Left ventricle myocardium inferior (tissue), 1 donor: ENCODE results near the gene CCDC85A. TPM values are rescaled to one million over a fixed set of nuclear protein-coding genes. Genes with fewer than 3 reads are reported as not detected.

ENCODE experiments used
- DNase-seq: peaks from one replicate; pipeline ENCODE4 v3.0.0-alpha.2; 2020
- H3K27ac ChIP-seq: fragments of 200-600 bp; replicated peaks from 2 replicates; pipeline ENCODE4 v1.8.0; 2021
- H3K27me3 ChIP-seq: fragments of 200-600 bp; 2 replicates; pipeline ENCODE4 v1.8.0; 2021; ENCODE audit warnings: low read depth
- H3K36me3 ChIP-seq: fragments of 200-600 bp; 2 replicates; pipeline ENCODE4 v1.8.0; 2021
- H3K4me1 ChIP-seq: fragments of 200-600 bp; 2 replicates; pipeline ENCODE4 v1.8.0; 2021
- H3K4me3 ChIP-seq: fragments of 200-600 bp; 2 replicates; pipeline ENCODE4 v1.8.0; 2021; ENCODE audit warnings: mild to moderate bottlenecking, moderate library complexity
- H3K9me3 ChIP-seq: fragments of 200-600 bp; replicated peaks from 2 replicates; pipeline ENCODE4 v1.8.0; 2021
- intact Hi-C: fragments of 100-400 bp; cut with micrococcal nuclease; formaldehyde crosslinking; loops from one replicate; pipeline ENCODE4 v1.11.0; 2022
- total RNA-seq: library from RNA; stranded (reverse); fragmentation: NEBNext Ultra II Directional; extraction: Animal tissue kit (Norgen Biotek cat#: 25700); gene quantifications from one replicate; pipeline ENCODE4 v1.2.1, GENCODE V29; 2021
- TF ChIP-seq, protein P1 (sequence below): fragments of 200-600 bp; IDR thresholded peaks from 2 replicates; pipeline ENCODE4 v1.8.0; 2021; ENCODE audit warnings: antibody characterized with exemption, mild to moderate bottlenecking, borderline replicate concordance
- donor health status: DM: no; HTN: yes; CAD: no; lungs with severe emphysema.

Gene CCDC85A
- total RNA-seq, 1 donor from 2014 or later: 4.4 TPM

DNA sequence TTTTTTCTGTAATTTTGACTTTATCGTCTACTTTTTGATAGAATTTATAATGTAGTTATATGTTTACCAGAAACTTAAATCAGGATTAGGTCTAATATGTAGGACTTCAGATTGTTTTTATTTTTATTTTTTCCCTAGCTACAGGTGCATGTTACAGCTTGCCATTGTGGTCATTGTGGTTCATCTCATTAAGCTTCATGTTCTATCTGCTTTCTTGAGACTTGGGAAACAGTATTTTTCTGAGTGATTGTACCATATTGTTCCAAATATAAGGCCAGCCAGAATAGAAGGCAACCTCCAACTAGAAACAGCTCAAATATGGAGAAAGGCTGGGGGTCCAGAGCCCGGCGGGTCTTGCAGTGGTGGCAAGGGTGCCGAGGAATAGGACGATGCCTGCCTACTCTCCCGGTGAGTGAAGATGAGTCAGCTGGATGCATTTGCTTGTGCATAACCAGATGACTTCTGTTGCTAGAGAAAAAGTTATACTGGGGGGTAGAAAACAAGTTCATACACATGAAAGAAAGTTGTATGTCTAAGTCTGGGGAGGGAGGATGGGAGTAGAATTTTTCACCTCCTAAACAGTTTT, 188.4 kb downstream of the CCDC85A start:
- no peak overlapping the region for H3K4me3 ChIP-seq
- DNase-seq: no peak
- intact Hi-C loops: no loop called here
- H3K9me3 ChIP-seq: no peaks in the 10 kb centered on the region
- no peak overlapping the region for H3K27ac ChIP-seq
- H3K27me3 ChIP-seq: no peaks in the 10 kb centered on the region
- H3K4me1 ChIP-seq: no peaks in the 10 kb centered on the region
- no peaks in the 10 kb centered on the region for H3K36me3 ChIP-seq
- TF ChIP-seq, protein P1, sequence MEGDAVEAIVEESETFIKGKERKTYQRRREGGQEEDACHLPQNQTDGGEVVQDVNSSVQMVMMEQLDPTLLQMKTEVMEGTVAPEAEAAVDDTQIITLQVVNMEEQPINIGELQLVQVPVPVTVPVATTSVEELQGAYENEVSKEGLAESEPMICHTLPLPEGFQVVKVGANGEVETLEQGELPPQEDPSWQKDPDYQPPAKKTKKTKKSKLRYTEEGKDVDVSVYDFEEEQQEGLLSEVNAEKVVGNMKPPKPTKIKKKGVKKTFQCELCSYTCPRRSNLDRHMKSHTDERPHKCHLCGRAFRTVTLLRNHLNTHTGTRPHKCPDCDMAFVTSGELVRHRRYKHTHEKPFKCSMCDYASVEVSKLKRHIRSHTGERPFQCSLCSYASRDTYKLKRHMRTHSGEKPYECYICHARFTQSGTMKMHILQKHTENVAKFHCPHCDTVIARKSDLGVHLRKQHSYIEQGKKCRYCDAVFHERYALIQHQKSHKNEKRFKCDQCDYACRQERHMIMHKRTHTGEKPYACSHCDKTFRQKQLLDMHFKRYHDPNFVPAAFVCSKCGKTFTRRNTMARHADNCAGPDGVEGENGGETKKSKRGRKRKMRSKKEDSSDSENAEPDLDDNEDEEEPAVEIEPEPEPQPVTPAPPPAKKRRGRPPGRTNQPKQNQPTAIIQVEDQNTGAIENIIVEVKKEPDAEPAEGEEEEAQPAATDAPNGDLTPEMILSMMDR: no peak

DNA sequence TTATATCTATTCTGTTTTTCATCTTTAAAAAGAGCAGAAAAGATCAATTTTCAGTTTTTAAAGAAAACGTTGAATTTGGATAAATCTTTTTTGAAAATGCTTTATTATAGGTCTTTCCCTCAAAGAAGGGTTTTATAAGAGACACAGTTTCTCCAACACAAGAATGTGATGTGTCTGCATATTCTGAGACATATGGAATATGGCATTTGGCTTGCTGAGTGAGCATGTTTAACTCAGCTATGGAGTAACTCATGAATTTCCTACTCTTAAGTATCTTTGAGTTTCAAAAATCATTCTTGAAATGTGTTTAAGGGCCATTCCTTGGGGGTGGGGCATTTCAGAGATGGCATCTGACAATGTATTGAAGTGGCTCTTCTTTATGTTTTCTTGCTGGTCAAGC, 191.5 kb downstream of the CCDC85A start:
- H3K27me3 ChIP-seq: no peaks in the 10 kb centered on the region
- intact Hi-C loops: no loop called here
- TF ChIP-seq, protein P1: no peak

DNA sequence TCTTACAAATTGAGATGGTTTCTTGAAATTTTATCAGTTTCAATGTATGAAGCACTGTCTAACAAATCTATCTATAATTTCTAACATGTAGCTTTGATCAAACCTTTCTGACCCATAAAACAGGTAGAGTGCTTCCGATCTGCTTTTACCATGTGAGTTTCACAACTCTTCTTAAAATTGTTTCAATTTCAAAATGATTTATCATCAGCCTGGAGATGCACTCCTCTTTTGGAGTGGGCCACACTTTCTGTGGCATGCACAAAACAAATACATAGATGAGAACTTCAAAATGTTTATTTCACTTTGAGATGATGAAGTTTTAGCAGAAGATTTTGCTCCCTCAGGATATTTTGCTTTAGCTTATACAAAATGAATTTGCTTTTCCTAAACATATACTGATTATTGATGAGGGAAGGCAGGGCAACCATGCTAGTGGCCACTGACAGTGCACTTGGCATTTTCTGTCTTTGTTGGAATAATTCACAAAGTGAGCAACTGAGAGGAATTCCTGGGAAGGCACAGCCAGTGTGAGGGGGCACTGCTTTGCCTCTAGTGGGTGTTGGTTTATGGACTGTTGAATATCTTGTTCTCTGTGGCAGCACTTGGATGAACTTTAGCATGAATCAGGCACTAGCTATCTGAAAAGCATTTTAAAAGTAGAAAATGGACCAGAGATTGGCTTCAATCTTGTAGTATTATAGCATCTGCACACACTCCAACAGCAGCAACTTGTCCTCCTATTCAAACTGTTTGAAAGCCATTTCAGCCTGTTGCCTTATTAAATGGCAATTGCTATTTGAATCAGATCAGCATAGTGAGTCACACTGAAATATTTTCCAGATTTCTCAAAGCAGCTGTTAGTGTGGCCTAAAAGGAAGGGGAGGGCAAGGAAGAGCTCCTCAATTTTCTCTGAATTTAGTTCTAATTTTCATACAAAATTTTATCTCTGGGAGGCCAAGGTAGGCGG, 193.2 kb downstream of the CCDC85A start:
- Histone ChIP-seq H3K4me3 (no peak overlapping the region), H3K4me1 (no peaks in the 10 kb centered on the region), H3K36me3 (no peaks in the 10 kb centered on the region), H3K9me3 (no peaks in the 10 kb centered on the region), H3K27me3 (no peaks in the 10 kb centered on the region), H3K27ac (no peak overlapping the region)
- TF ChIP-seq, protein P1: no peak
- no peak for DNase-seq
- intact Hi-C loops: no loop called here

More for the DNA sequence above, 191.5 kb downstream of the CCDC85A start:
- Histone ChIP-seq H3K4me1 (no peaks in the 10 kb centered on the region), H3K9me3 (no peaks in the 10 kb centered on the region), H3K4me3 (no peak overlapping the region), H3K27ac (no peak overlapping the region), H3K36me3 (no peaks in the 10 kb centered on the region)
- DNase-seq: no peak

DNA sequence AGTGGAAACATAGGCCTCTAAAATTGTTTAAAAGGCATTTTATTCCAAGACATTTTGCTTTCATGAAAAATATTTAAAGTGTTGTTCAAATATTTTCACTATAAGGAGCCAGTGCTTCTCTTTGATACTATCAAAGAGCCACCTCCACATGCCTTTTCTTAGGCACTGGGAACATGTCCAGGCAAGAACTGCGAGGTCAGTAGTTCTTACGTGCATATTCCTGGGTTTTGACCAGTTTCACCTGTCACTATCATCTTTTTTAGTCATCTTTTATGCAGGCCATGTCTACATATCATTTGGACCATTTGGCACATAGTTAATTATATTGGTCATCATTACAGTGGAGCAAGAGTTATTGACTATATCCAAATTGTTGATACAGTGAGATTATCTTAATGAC, 195.3 kb downstream of the CCDC85A start:
- H3K9me3 ChIP-seq: no peaks in the 10 kb centered on the region
- TF ChIP-seq, protein P1: no peak
- intact Hi-C loops: no loop called here
- no peak for DNase-seq
- H3K27ac ChIP-seq: no peak overlapping the region
- no peaks in the 10 kb centered on the region for H3K36me3 ChIP-seq
- H3K4me1 ChIP-seq: no peaks in the 10 kb centered on the region
- no peaks in the 10 kb centered on the region for H3K27me3 ChIP-seq
- H3K4me3 ChIP-seq: no peak overlapping the region

DNA sequence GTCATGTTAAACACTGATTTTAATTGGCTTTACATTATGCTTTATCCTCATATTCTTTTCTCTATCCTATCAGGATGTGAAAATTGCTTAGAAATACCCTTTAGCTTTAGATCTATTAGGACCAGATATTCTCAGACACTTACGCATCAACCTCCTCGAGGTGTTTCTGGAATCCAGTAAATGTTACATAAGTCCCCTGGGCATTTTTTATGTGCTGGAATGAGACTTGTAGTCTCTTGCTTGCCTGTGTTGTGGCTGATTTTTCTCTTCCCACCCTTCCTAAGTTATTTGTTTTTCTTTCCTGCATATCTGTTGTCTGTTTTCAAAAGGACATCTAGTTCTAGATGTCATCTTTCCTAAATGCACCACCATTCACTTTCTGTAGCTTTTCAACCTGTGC, 197.1 kb downstream of the CCDC85A start:
- Histone ChIP-seq H3K36me3 (peaks cover 5% of the 10 kb centered on the region), H3K4me3 (no peak overlapping the region), H3K4me1 (no peaks in the 10 kb centered on the region), H3K27ac (no peak overlapping the region), H3K9me3 (no peaks in the 10 kb centered on the region), H3K27me3 (no peaks in the 10 kb centered on the region)
- no peak for DNase-seq
- intact Hi-C loops: no loop called here
- TF ChIP-seq, protein P1: no peak
